ENCODE measurements around the gene BRSK2.
"Not testable (repeated sequence)": the region's sequence is repeated elsewhere in the genome, so short reads cannot be mapped to it uniquely, and the experiment has no call there.

BRSK2 gene

GRCh38 chr11:1410366-1411291 is 20.9 kb downstream of the BRSK2 start:
- DNase-seq: no peak

- no peak for DNase-seq
Measured at GRCh38 chr11:1411301-1411700, 21.6 kb downstream of the BRSK2 start.

GRCh38 chr11:1411739-1412138 is 22.0 kb downstream of the BRSK2 start:
- not testable (repeated sequence) for DNase-seq

DNA sequence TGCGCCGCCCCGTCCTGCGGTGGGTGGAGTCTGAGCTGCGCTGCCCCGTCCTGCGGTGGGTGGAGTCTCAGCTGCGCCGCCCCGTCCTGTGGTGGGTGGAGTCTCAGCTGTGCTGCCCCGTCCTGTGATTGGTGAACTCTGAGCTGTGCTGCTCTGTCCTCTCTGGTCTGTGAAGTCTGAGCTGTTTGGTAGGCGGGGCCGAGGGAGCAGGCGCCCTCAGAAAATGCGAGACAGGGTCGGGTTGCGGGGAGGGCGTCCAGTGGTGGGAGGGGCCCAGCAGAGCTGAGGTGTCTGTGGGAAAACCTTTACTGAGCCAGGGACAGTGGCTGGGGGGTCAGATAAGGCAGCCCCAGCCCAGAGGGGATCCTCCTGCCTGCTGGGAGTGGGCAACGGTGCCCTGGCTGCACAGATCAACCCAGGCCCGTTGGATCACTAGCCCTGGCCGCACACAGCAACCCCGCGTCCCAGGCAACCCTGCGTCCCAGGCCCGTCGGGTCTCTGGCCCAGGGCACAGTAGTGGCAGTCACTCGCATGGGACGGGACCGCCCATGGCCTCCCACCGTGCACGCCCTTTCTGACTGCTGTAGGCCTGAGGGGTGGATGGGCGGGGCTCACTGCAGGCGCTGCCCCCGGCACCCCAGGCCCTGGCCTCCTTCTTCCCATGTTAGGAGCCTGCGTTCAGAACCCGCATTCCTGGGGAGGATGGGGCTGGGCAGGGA is 22.8 kb downstream of the BRSK2 start:
- DNase-seq: no peak

DNA sequence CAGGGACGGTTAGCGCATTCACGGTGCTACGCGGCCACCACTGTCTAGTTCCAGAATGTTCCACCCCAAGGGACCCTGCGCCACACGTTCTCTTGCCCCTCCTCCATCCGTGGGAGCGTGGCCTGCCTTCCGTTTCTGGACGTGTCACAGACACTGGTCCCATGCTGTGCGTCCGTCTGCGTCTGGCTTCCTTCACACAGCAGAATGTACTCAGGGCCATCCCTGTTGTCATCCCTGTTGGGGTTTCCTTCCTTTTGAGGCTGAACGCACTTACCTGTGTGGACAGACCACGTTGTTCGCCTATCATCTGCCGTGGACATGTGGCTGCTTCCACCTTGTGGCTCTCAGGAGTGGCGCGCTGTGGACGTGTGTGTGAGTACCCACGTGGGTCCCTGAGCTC is 24.9 kb downstream of the BRSK2 start:
- DNase-seq: no peak

DNA sequence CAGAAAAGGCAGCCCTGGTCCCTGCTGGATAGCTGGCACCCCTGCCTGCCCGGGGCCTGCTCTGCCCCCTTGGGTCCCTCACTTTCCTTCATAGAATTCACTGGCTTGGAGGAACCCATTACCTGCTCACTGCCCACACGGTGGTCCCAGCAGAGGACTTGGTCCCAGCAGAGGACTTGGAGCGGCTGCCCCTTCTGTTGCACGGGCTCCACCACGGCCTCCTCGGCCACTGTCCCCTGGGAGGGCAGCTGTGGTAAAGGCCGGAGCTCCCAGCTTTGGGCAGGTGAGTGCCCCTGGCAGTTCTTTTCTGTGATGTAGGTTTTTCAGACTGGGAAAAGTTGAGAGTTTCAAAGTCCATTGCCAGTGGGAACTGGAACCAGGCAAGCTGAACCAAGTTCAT is 25.9 kb downstream of the BRSK2 start:
- DNase-seq: no peak

GRCh38 chr11:1418192-1418795 is 28.6 kb downstream of the BRSK2 start:
- not testable (repeated sequence) for DNase-seq

- DNase-seq: no peak
Measured at GRCh38 chr11:1419811-1420210, 30.1 kb downstream of the BRSK2 start.

GRCh38 chr11:1421291-1421690 is 31.6 kb downstream of the BRSK2 start:
- no peak for DNase-seq

GRCh38 chr11:1422481-1422880 is 32.7 kb downstream of the BRSK2 start:
- no peak for DNase-seq

DNA sequence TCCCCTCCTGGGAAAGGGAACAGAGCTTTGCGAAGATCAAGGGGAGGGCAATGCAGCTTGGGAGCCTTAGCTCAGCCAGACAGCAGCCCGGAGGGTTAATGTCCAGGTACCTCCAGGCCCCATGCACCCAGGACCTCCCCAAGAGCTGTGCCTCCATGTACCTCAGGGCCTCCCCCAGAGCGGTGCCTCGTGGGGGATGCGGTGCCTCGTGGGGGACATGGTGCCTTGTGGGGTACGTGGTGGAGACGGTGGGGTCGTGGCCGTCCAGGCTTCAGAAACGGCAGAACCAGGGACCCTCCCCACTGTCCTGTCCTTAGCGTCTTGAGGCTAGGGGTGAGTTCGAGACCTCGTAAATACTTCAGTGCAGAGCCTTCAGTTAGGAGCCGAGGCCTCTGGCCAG is 33.2 kb downstream of the BRSK2 start:
- no peak for DNase-seq

DNA sequence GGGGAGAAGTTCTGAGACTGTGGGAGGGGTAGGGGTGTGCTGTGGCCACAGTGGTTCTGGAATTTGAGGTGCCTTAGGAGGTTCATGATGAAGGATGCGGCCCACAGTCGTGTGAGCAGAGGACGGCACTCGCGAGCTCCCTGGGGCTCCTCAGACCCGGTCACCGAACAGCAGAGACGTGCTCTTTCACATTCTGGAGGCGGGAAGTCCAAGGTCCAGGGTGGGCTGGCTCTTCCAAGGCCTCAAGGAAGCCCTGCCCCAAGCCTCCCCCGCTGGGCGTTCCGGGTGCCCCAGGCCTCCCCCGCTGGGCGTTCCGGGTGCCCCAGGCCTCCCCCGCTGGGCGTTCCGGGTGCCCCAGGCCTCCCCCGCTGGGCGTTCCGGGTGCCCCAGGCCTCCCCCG is 33.7 kb downstream of the BRSK2 start:
- DNase-seq: not testable (repeated sequence)

DNA sequence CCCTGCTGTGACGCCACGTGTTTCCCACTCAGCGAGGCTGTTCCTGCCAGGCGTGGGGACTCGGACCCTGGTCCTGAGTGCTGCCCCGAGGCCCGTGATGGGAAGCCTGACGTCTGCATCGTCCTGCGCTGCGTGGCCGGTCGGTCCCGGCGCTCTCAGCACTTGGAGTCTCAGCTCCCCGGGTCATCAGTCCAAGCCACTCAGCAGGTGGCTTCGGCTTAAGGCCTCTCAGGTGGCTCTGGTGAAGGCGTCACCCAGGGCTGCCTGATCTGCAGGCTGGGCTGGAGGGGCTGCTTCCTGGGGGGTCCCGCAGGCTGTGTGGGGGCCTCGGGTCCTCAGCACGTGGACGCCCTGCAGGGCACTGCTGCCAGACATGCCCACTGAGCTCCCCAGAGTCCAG is 35.3 kb downstream of the BRSK2 start:
- DNase-seq: no peak

GRCh38 chr11:1425439-1425838 is 35.7 kb downstream of the BRSK2 start:
- no peak for DNase-seq

- no peak for DNase-seq
Measured at GRCh38 chr11:1428762-1429316, 39.1 kb downstream of the BRSK2 start.

DNA sequence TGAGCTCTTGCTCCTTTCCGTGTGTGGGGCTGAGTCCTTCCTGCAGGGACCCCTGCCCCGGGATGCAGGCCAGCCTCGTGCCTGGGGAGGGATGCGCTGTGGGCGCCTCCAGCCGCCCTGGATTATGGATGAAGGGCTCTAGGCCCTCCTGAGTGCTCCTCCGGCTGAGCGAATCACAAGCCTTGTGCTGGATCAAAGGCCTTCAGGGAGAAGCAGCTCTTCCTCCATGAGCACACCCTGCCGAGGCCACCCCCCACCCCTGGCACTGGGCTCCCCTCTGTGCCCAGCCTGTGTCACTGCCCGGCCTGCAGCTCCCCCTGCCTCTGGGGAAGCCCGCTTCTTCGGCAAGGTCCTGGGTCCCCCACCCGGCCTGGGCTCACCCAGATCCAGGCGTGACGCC is 43.8 kb downstream of the BRSK2 start:
- no peak for DNase-seq

DNA sequence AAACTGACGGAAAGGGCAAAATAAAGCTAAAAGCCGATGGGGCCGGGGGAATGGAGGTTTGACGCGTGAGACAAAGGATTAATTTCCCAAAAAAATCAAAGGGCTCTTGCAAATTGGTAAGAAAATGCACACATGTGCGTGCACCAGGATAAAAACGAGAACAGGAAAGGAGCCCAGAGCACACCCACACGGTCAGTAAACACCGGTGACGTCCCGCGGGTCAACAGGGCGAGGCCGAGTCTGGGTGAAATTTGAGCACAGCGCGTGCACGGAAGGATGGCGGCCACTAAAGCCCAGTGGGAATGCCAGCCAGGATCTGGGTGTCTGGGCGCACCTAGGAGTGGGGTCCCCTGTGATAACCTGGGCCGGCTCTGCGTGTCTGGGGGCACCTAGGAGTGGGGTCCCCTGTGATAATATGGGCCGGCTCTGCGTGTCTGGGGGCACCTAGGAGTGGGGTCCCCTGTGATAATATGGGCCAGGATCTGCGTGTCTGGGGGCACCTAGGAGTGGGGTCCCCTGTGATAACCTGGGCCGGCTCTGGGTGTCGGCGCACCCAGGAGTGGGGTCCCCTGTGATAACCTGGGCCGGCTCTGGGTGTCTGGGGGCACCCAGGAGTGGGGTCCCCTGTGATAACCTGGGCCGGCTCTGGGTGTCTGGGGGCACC is 44.4 kb downstream of the BRSK2 start:
- DNase-seq: no peak

- not testable (repeated sequence) for DNase-seq
Measured at GRCh38 chr11:1435479-1435819, 45.7 kb downstream of the BRSK2 start.

- no peak for DNase-seq
Measured at GRCh38 chr11:1435820-1436467, 46.2 kb downstream of the BRSK2 start.

- no peak for DNase-seq
Measured at GRCh38 chr11:1436468-1437039, 46.8 kb downstream of the BRSK2 start.

DNA sequence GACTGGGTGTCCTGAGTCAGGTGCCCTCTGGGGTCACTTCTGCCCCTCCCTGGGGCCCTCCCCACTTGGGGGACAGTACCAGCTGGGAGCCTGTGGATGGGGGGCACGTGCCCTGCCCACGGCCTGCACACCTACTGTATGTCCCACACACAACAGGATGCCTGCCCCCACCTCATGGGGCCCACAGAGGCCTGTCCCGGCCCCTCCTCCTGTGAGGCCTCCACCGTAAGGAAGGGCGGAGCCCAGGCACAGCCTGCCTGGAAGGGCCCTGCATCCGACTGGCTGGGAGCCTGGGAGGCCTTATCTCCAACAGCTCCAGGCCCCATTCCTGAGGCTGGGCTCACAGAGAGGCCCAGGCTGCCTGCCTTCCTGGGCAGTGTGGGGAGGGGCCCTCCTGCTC is 47.8 kb downstream of the BRSK2 start:
- no peak for DNase-seq
